ENCODE measurements around the gene ST6GAL2. TPM values are rescaled to one million over a fixed set of nuclear protein-coding genes. Genes with fewer than 3 reads are reported as not detected.

The ST6GAL2 gene
- polyA plus RNA-seq, 1 donor (not counting 4 experiments of a cell fraction or from before 2014, with no cell fraction given): 0.14 TPM

DNA sequence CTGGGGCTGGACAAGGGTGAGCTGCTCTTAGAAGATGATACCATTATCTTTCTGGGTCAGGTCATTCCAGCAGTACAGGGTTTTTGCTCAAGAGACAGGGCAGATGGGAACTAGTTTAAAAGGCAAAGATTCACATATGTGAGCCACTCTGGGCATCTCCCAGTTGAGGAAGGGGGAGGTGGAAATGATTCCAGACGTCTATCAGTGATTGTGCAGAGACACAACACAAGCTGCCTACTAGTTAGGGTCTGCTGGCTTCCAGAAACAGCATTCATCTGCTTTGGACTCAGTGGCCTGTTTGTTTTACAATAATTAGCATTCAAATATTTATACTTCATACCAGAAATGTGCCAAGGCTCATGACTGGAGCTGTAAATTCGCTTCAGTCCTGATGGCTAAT is 32.3 kb downstream of the ST6GAL2 start:
- Histone ChIP-seq H3K9me3 (ENCODE audit: control insufficient read depth, low read depth, low read length) (no peaks in the 10 kb centered on the region), H3K9ac (ENCODE audit: control insufficient read depth, extremely low read depth, insufficient read depth, low read length) (no peak overlapping the region), H3K27ac (ENCODE audit: control insufficient read depth, insufficient read depth, low read length) (no peak overlapping the region), H2AFZ (ENCODE audit: control insufficient read depth, low read length) (no peak overlapping the region), H3K36me3 (ENCODE audit: control insufficient read depth in 2 of 2, extremely low read depth in 1 of 2, insufficient read depth in 2 of 2, low read length in 2 of 2) (no peaks in the 10 kb centered on the region), H3K27me3 (ENCODE audit: control insufficient read depth, extremely low read depth, insufficient read depth, low read length) (no peaks in the 10 kb centered on the region), H3K4me1 (ENCODE audit: control insufficient read depth, extremely low read depth, insufficient read depth, low read length) (no peaks in the 10 kb centered on the region), H3K79me2 (ENCODE audit: control insufficient read depth, insufficient read depth, low read length) (no peaks in the 10 kb centered on the region), H4K20me1 (ENCODE audit: control insufficient read depth, extremely low read depth, insufficient read depth, low read length) (no peaks in the 10 kb centered on the region), H3K9me1 (ENCODE audit: control insufficient read depth, extremely low read depth, insufficient read depth, low read length) (no peaks in the 10 kb centered on the region), H3K4me2 (ENCODE audit: control insufficient read depth, extremely low read depth, insufficient read depth, low read depth, low read length) (no peak overlapping the region), H3K4me3 (ENCODE audit: control insufficient read depth in 2 of 3, extremely low read depth in 1 of 3, insufficient read depth in 2 of 3, low read depth in 1 of 3, low read length in 3 of 3) (no peak overlapping the region)
- TF ChIP-seq, protein P1, sequence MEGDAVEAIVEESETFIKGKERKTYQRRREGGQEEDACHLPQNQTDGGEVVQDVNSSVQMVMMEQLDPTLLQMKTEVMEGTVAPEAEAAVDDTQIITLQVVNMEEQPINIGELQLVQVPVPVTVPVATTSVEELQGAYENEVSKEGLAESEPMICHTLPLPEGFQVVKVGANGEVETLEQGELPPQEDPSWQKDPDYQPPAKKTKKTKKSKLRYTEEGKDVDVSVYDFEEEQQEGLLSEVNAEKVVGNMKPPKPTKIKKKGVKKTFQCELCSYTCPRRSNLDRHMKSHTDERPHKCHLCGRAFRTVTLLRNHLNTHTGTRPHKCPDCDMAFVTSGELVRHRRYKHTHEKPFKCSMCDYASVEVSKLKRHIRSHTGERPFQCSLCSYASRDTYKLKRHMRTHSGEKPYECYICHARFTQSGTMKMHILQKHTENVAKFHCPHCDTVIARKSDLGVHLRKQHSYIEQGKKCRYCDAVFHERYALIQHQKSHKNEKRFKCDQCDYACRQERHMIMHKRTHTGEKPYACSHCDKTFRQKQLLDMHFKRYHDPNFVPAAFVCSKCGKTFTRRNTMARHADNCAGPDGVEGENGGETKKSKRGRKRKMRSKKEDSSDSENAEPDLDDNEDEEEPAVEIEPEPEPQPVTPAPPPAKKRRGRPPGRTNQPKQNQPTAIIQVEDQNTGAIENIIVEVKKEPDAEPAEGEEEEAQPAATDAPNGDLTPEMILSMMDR (optimal IDR thresholded peaks at IDR 0.05 in 1 of 3, IDR thresholded peaks at IDR 0.05 in 1 of 3, conservative IDR thresholded peaks at IDR 0.05 in 1 of 3; ENCODE audit: extremely low read depth in 1 of 3, insufficient read depth in 2 of 3, low read length in 3 of 3): no peak
- TF ChIP-seq EZH2 (IDR thresholded peaks at IDR 0.05; ENCODE audit: low read length): no peak
- dilution Hi-C loops (cut with MboI; ENCODE audit: extremely low pct_ligation_motif_present, low sequenced_read_pairs): no loop called here
- DNase-seq (ENCODE audit: low read depth, low spot score) (no peak), FAIRE-seq (no peak)

DNA sequence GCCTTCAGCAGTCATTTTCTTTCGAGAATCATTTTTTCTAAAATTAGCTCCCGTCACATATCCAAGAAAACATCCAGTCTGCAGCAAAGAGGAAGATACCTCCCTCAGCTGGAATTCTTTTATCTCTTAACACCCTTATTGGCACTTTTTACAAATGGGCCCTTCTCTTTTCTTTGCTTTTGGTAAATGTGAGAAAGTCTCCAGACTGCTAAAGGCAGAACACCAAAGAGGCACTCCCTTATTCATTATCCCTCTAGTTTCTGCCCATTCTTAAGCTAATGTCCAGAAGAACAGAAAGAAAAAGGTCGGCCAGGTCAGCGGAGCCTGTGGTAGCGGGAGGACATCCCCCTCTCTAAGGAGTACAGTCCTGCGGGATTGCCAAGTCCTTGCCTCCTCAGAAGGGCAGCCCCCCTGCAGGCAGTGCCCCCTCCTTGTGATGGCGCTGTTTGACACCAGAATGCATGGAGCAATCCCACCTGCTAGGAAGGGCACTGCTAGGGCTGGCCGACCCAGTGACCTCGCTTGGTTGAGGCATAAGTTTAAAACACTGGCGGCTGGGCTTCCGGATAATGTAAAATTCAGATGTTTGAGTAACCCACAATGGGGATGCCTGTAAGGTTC is 34.0 kb downstream of the ST6GAL2 start:
- H3K36me3 ChIP-seq (ENCODE audit: control insufficient read depth in 2 of 2, extremely low read depth in 1 of 2, insufficient read depth in 2 of 2, low read length in 2 of 2): no peaks in the 10 kb centered on the region
- H3K27ac ChIP-seq (ENCODE audit: control insufficient read depth, insufficient read depth, low read length): no peak overlapping the region
- FAIRE-seq (no peak), DNase-seq (ENCODE audit: low read depth, low spot score) (no peak)
- H4K20me1 ChIP-seq (ENCODE audit: control insufficient read depth, extremely low read depth, insufficient read depth, low read length): no peaks in the 10 kb centered on the region
- TF ChIP-seq, protein P1 (optimal IDR thresholded peaks at IDR 0.05 in 1 of 3, IDR thresholded peaks at IDR 0.05 in 1 of 3, conservative IDR thresholded peaks at IDR 0.05 in 1 of 3; ENCODE audit: extremely low read depth in 1 of 3, insufficient read depth in 2 of 3, low read length in 3 of 3): no peak
- TF ChIP-seq EZH2 (IDR thresholded peaks at IDR 0.05; ENCODE audit: low read length): no peak
- H3K9ac ChIP-seq (ENCODE audit: control insufficient read depth, extremely low read depth, insufficient read depth, low read length): no peak overlapping the region
- no peaks in the 10 kb centered on the region for H3K4me1 ChIP-seq (ENCODE audit: control insufficient read depth, extremely low read depth, insufficient read depth, low read length)
- no peak overlapping the region for H3K4me2 ChIP-seq (ENCODE audit: control insufficient read depth, extremely low read depth, insufficient read depth, low read depth, low read length)
- no peaks in the 10 kb centered on the region for H3K27me3 ChIP-seq (ENCODE audit: control insufficient read depth, extremely low read depth, insufficient read depth, low read length)
- H2AFZ ChIP-seq (ENCODE audit: control insufficient read depth, low read length): no peak overlapping the region
- dilution Hi-C loops (cut with MboI; ENCODE audit: extremely low pct_ligation_motif_present, low sequenced_read_pairs): no loop called here
- H3K4me3 ChIP-seq (ENCODE audit: control insufficient read depth in 2 of 3, extremely low read depth in 1 of 3, insufficient read depth in 2 of 3, low read depth in 1 of 3, low read length in 3 of 3): no peak overlapping the region
- no peaks in the 10 kb centered on the region for H3K79me2 ChIP-seq (ENCODE audit: control insufficient read depth, insufficient read depth, low read length)
- no peaks in the 10 kb centered on the region for H3K9me3 ChIP-seq (ENCODE audit: control insufficient read depth, low read depth, low read length)
- no peaks in the 10 kb centered on the region for H3K9me1 ChIP-seq (ENCODE audit: control insufficient read depth, extremely low read depth, insufficient read depth, low read length)

All from keratinocyte (primary cell).